Astrocyte (in vitro differentiated cells and primary cell): ENCODE measurements around the gene PBXIP1.

Experiments used
- CTCF ChIP-seq: IDR thresholded peaks from 2 replicates; pipeline ENCODE4 v1.5.1; 2011; ENCODE audit warnings: low read depth, mild to moderate bottlenecking, inconsistent platforms, low read length, moderate library complexity; ENCODE audit not compliant: insufficient read depth
- EZH2 ChIP-seq: IDR thresholded peaks from 2 replicates; pipeline ENCODE4 v1.6.1; 2012; ENCODE audit warnings: mild to moderate bottlenecking, low read length, inconsistent platforms; ENCODE audit not compliant: insufficient read depth

- TF ChIP-seq CTCF (no peak), EZH2 (no peak)
Observed at GRCh38 chr1:154956544-154956941, 644 bp upstream of the PBXIP1 start.
